ENCODE measurements around the gene UBE2J2. TPM values are rescaled to one million over a fixed set of nuclear protein-coding genes. Genes with fewer than 3 reads are reported as not detected.
"Not testable (repeated sequence)": the region's sequence is repeated elsewhere in the genome, so short reads cannot be mapped to it uniquely, and the experiment has no call there.

The UBE2J2 gene
- total RNA-seq, 2 donors from 2014 or later, result 69.9 to 72.7 TPM

DNA sequence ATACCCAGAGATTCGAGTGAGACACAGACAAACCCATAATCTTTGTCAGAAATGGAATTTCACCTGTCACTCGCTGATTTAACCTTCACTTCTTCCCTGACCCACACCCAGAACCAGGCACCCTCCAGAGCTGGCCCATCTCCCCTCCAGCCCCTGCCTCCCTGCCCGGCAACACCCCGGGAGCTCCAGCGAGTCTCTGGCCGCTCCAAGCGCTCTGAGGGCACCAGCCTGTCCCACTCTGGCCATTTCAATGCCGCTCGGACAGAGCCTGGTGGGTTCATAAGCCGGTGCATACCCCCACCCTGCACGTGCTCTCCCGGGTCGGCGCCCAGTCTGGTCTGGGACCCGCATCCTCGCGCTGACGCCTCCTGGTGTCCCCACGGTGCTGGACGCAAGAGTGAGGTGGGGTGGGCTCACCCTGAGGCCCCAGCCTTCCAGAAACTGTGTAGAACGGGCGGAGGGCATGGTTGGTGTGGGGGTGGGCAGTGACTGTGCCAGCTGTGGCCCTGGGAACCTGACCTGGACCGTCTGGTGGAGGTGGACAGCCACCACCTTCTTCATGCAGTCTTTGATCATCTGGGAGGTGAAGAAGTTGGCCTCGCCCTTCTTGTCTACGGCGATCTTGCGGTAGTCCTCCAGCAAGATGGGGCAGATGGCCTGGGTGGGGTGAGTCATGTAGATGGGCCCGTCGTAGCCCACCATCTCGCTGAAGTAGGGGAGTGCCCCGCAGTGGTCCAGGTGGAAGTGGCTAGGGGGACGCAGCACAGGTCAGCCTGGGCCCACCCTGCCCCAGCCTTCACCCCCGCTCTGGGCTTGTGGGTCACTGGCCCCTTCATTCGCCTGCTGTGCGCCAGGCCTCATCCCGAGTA is 45.4 kb upstream of the UBE2J2 start:
- no peak overlapping the region for H3K27ac Mint-ChIP-seq
- no peak overlapping the region for H3K9ac ChIP-seq (ENCODE audit: extremely low read depth, low read length, poor library complexity, severe bottlenecking)

DNA sequence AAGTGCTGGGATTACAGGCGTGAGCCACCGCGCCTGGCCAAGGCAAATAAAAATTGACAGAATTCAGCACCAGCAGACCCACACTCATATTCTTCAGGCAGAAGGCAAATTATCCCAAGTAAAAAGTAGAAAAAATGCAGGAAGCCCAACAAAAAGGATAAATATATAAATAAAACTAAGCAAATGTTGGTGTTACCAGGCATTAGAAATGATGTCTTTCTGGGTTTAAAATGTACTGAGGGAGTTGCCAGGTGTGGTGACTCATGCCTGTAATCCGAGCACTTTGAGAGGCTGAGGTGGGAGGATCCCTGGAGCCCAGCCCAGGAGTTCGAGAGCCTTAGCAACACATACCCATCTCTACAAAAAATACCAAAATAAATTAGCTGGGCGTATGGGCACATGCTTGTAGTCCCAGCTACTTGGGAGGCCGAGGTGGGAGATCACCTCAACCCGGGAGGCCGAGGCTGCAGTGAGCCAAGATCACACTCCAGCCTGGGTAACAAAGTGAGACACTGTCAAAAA is 44.5 kb upstream of the UBE2J2 start:
- no peaks in the 10 kb centered on the region for H3K9me3 ChIP-seq (ENCODE audit: control insufficient read depth, low read length)
- Mint-ChIP-seq H3K36me3 (ENCODE audit: low read depth) (peaks cover 37% of the 10 kb centered on the region), H3K27ac (no peak overlapping the region), H3K4me3 (no peak overlapping the region), H3K9me3 (no peaks in the 10 kb centered on the region), H3K4me1 (peaks cover 3% of the 10 kb centered on the region), H3K27me3 (ENCODE audit: insufficient read depth) (no peaks in the 10 kb centered on the region)
- no peaks in the 10 kb centered on the region for H3K27me3 ChIP-seq (ENCODE audit: control insufficient read depth, insufficient read depth, low read length, poor library complexity, severe bottlenecking)
- peaks cover 45% of the 10 kb centered on the region for H3K36me3 ChIP-seq (ENCODE audit: control insufficient read depth, insufficient read depth, low read length)
- TF ChIP-seq, protein P1, sequence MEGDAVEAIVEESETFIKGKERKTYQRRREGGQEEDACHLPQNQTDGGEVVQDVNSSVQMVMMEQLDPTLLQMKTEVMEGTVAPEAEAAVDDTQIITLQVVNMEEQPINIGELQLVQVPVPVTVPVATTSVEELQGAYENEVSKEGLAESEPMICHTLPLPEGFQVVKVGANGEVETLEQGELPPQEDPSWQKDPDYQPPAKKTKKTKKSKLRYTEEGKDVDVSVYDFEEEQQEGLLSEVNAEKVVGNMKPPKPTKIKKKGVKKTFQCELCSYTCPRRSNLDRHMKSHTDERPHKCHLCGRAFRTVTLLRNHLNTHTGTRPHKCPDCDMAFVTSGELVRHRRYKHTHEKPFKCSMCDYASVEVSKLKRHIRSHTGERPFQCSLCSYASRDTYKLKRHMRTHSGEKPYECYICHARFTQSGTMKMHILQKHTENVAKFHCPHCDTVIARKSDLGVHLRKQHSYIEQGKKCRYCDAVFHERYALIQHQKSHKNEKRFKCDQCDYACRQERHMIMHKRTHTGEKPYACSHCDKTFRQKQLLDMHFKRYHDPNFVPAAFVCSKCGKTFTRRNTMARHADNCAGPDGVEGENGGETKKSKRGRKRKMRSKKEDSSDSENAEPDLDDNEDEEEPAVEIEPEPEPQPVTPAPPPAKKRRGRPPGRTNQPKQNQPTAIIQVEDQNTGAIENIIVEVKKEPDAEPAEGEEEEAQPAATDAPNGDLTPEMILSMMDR (conservative IDR thresholded peaks at IDR 0.05), result no peak
- 92 to 97% methylated on average over 5 to 9 of the region's 9 CpGs for WGBS, 2 experiments (ENCODE audit: insufficient coverage in 1 of 2, insufficient read length in 1 of 2)
- DNase-seq, result no peak
- no peak overlapping the region for H3K4me3 ChIP-seq (ENCODE audit: low read length)
- H3K27ac ChIP-seq (ENCODE audit: low read depth, low read length), result no peak overlapping the region
- H3K9ac ChIP-seq (ENCODE audit: extremely low read depth, low read length, poor library complexity, severe bottlenecking), result no peak overlapping the region
- H3K4me1 ChIP-seq (ENCODE audit: control insufficient read depth, insufficient read depth, low read length), result no peaks in the 10 kb centered on the region

More for the DNA sequence above, 45.4 kb upstream of the UBE2J2 start:
- Histone ChIP-seq H3K9me3 (ENCODE audit: control insufficient read depth, low read length) (no peaks in the 10 kb centered on the region), H3K4me1 (ENCODE audit: control insufficient read depth, insufficient read depth, low read length) (no peaks in the 10 kb centered on the region), H3K4me3 (ENCODE audit: low read length) (no peak overlapping the region), H3K27me3 (ENCODE audit: control insufficient read depth, insufficient read depth, low read length, poor library complexity, severe bottlenecking) (no peaks in the 10 kb centered on the region), H3K36me3 (ENCODE audit: control insufficient read depth, insufficient read depth, low read length) (peaks cover 37% of the 10 kb centered on the region), H3K27ac (ENCODE audit: low read depth, low read length) (no peak overlapping the region)
- Mint-ChIP-seq H3K4me3 (no peak overlapping the region), H3K36me3 (ENCODE audit: low read depth) (peaks cover 31% of the 10 kb centered on the region), H3K27me3 (ENCODE audit: insufficient read depth) (no peaks in the 10 kb centered on the region), H3K9me3 (no peaks in the 10 kb centered on the region), H3K4me1 (peaks cover 8% of the 10 kb centered on the region)
- no peak for DNase-seq
- WGBS, 2 experiments (ENCODE audit: insufficient coverage in 1 of 2, insufficient read length in 1 of 2), result 94% methylated on average over 24 to 36 of the region's 36 CpGs
- TF ChIP-seq, protein P1 (conservative IDR thresholded peaks at IDR 0.05), result no peak

DNA sequence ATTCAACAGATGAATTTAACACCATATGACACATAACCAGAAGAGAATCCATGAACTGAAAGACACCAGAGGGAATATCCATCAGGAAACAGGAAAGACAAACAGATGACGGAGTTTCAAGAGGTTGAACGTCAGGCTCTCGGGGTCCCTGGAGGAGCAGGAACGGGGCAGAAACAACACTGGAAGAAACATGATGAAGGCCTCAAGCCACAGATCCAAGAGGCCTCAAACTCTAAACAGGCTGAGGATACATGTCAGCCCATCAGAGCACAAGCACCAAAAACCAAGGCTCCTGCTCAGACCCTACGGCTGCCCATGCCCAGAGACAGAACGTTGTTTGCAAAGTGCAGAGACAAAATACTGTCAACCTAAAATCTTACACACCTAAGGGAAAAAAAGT is 43.8 kb upstream of the UBE2J2 start:
- peaks cover 40% of the 10 kb centered on the region for H3K36me3 Mint-ChIP-seq (ENCODE audit: low read depth)
- peak overlapping the region; percentile 6 for H3K27ac Mint-ChIP-seq
- H3K9me3 Mint-ChIP-seq, result no peaks in the 10 kb centered on the region
- no peak overlapping the region for H3K4me3 ChIP-seq (ENCODE audit: low read length)
- peaks cover 3% of the 10 kb centered on the region for H3K4me1 Mint-ChIP-seq
- H3K36me3 ChIP-seq (ENCODE audit: control insufficient read depth, insufficient read depth, low read length), result peaks cover 47% of the 10 kb centered on the region
- WGBS, 2 experiments (ENCODE audit: insufficient coverage in 1 of 2, insufficient read length in 1 of 2), result 98 to 99% methylated on average over 6 of the region's 6 CpGs
- no peak overlapping the region for H3K4me3 Mint-ChIP-seq
- no peaks in the 10 kb centered on the region for H3K9me3 ChIP-seq (ENCODE audit: control insufficient read depth, low read length)
- no peak overlapping the region for H3K9ac ChIP-seq (ENCODE audit: extremely low read depth, low read length, poor library complexity, severe bottlenecking)
- H3K27ac ChIP-seq (ENCODE audit: low read depth, low read length), result no peak overlapping the region
- H3K27me3 ChIP-seq (ENCODE audit: control insufficient read depth, insufficient read depth, low read length, poor library complexity, severe bottlenecking), result no peaks in the 10 kb centered on the region
- no peaks in the 10 kb centered on the region for H3K4me1 ChIP-seq (ENCODE audit: control insufficient read depth, insufficient read depth, low read length)
- TF ChIP-seq, protein P1 (conservative IDR thresholded peaks at IDR 0.05), result no peak
- H3K27me3 Mint-ChIP-seq (ENCODE audit: insufficient read depth), result no peaks in the 10 kb centered on the region
- DNase-seq, result no peak

DNA sequence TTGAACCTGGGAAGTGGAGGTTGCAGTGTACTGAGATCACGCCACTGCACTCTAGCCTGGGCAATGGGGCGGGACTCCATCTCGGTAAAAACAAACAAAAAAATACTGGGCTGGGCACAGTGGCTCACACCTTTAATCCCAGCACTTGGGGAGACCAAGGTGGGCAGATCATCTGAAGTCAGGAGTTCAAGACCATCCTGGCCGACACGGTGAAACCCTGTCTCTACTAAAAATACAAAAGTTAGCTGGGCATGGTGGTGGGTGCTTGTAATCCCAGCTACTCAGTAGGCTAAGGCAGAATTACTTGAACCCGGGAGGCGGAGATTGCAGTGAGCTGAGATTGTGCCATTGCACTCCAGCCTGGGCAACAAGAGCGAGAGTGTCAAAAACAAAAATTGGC is 42.5 kb upstream of the UBE2J2 start:
- H3K9me3 Mint-ChIP-seq; H3K9me3 ChIP-seq (ENCODE audit: control insufficient read depth, low read length); H3K9ac ChIP-seq (ENCODE audit: extremely low read depth, low read length, poor library complexity, severe bottlenecking); H3K27me3 ChIP-seq (ENCODE audit: control insufficient read depth, insufficient read depth, low read length, poor library complexity, severe bottlenecking); H3K4me3 ChIP-seq (ENCODE audit: low read length); H3K27ac Mint-ChIP-seq; H3K27ac ChIP-seq (ENCODE audit: low read depth, low read length); DNase-seq; H3K27me3 Mint-ChIP-seq (ENCODE audit: insufficient read depth); H3K4me1 Mint-ChIP-seq; H3K4me1 ChIP-seq (ENCODE audit: control insufficient read depth, insufficient read depth, low read length); H3K4me3 Mint-ChIP-seq: not testable (repeated sequence)
- peaks cover 37% of the 10 kb centered on the region for H3K36me3 Mint-ChIP-seq (ENCODE audit: low read depth)
- peaks cover 52% of the 10 kb centered on the region for H3K36me3 ChIP-seq (ENCODE audit: control insufficient read depth, insufficient read depth, low read length)
- 86 to 94% methylated on average over 6 to 8 of the region's 8 CpGs for WGBS, 2 experiments (ENCODE audit: insufficient coverage in 1 of 2, insufficient read length in 1 of 2)
